Erythroblast (primary cell): ENCODE data around the gene ARSI.
A peak's percentile ranks its signal among the peaks of the same experiment; 100 is the strongest.

Experiments used
- DNase-seq, 2 experiments: peaks; one replicate each; lab custom pipeline; 2025; lab: John Stamatoyannopoulos, UW
- GATA1 ChIP-seq: IDR thresholded peaks from 2 replicates; pipeline ENCODE4 v1.6.1; 2011; ENCODE audit warnings: low read depth, mild to moderate bottlenecking, control low read depth, low read length, moderate library complexity
- POLR2A ChIP-seq: IDR thresholded peaks from 2 replicates; pipeline ENCODE4 v1.6.1; 2011; ENCODE audit warnings: mild to moderate bottlenecking, low read length

Gene ARSI

DNA sequence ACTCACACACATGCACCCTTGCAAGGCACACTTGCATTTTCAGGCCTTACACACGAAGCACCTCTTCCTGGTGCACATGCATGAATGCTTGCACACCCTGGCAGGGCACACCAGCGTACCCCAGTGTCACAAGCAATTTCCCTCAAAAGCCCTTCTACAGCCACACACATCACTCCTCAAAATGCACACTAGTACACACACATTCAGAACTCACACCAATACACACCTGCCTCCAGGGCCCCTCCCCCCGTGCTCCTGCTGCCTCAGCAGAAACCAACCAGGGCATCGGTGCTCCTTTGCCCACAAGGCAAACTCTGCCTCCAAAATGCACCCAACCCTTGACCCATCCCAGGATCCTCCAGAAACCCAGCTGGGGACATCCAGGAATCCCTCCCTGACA lies 14.3 kb downstream of the ARSI start:
- no peak for DNase-seq

DNA sequence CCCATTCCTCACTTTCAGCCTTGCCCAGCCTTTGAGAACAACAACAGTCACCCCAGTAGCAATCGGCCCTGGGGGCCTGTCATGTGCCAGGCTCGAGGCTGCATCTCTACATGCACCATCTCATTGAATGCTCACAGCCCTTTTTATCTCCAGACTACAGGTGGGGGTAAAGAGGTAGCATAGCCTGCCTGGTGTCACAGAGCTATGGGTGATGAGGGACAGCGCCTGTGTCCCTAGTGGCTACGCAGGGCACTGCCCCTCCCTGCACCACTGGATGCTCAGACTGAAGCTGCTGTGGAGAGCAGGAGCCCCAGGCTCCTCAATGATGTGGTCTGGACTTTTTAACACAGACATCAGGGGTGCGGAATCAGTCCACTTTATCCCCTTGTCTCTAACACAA lies 15.9 kb downstream of the ARSI start:
- TF ChIP-seq GATA1: no peak
- no peak for TF ChIP-seq POLR2A
- DNase-seq: peak; percentile 10 to 39

More for the DNA sequence above, 14.3 kb downstream of the ARSI start:
- TF ChIP-seq POLR2A: no peak
- no peak for TF ChIP-seq GATA1

DNA sequence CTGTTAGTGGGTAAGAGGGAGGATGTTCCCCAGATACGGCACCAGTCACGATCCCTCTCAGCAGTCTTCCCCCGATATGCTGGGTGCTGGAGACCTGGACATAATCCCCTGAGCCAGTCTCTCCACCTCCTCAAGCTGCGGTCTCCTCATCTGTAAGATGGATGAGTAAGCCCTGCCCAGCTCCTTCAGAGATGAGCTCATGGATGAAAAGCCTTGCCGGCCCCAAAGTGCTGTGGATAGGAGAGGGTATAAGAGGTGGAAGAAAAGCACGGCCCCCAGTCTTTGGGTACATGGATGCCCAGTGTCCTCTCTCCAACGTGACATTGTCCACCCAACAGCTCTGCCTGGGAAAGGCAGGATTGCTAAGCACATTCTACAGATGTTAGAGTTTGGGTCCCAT lies 17.6 kb downstream of the ARSI start:
- DNase-seq: no peak
- TF ChIP-seq POLR2A: no peak

- DNase-seq: no peak
Measured at GRCh38 chr5:150284311-150284710, 18.4 kb downstream of the ARSI start.

DNA sequence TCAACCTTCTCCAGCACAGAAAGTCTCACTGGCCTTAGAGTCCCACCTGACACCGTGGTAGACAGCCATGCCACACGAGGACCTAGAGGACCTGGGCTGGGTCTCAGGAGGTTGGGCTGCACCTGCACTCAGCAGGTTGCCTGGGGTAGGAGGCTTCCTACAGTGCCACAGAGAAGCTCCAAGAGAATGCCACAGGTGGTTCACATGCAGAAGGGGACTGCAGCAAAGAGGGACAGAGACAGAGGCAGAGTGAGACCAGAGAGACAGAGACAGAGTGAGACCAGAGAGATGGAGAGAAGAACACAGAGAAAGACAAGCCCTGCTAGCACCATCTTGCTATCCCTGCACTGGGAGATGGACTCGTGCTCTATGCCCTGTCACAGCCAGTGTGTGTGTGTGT lies 18.8 kb downstream of the ARSI start:
- no peak for DNase-seq
- no peak for TF ChIP-seq POLR2A
- TF ChIP-seq GATA1: no peak

More at GRCh38 chr5:150284311-150284710, 18.4 kb downstream of the ARSI start:
- no peak for TF ChIP-seq POLR2A
- no peak for TF ChIP-seq GATA1

DNA sequence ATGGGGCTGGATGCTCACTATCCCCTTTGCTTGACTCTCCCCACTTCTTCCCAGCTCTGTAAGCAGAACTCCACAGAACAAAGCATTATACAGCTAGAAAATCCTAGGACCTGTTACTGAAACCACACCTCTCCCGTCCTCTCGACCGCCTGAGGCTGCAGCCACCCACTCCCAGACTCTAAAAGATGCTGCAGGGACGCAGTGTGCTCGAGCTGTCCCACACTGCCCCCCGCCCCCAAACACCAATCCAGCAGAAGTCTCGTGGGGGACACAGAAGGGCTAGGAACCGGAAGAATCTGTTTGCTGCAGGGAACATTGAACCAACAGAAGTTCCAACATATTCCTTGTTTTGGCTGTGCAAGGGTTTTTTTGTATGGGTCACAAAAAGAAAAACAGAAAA lies 20.7 kb downstream of the ARSI start:
- DNase-seq: no peak
- no peak for TF ChIP-seq POLR2A
- TF ChIP-seq GATA1: no peak

- no peak for TF ChIP-seq POLR2A
- no peak for TF ChIP-seq GATA1
- no peak for DNase-seq
Measured at GRCh38 chr5:150279330-150280020, 23.2 kb downstream of the ARSI start.

GRCh38 chr5:150278916-150279315 lies 23.8 kb downstream of the ARSI start:
- DNase-seq: no peak
- TF ChIP-seq POLR2A (no peak), GATA1 (no peak)

DNA sequence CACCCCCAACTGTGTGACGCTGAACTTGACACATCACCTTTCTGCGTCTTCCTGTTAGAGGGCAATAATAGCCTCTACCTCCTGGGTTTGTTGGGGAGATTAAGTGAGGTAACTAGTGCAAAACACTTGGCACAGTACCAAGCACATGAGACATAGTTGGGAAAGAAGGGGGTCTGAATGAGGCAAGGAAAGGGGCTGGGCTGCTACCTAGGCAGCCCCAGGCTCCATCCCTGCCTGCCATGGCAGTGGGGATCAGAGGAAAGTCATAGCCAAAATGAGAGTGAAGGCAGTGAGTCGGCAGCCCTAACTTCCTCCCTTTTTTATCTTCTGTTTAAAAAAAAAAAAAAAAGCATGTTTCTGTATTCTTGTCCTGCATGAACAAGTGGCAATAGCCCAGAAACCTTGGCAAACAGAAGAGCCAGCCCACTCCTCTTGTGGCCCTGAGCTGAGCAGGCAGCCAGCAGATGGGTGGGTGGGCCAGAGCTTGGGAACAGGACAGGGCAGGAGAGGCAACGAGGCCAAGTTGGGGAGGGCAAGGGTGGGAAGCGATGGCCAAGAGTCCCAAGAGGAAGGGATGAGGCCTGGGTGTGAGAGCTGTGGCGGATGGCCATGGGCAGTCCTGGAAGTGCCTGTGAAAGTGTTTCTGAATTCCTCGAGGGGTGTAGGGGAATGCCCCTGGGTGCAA lies 24.5 kb downstream of the ARSI start:
- no peak for TF ChIP-seq GATA1
- TF ChIP-seq POLR2A: no peak
- no peak for DNase-seq

GRCh38 chr5:150277043-150277442 lies 25.7 kb downstream of the ARSI start:
- DNase-seq: no peak
- TF ChIP-seq POLR2A: no peak

DNA sequence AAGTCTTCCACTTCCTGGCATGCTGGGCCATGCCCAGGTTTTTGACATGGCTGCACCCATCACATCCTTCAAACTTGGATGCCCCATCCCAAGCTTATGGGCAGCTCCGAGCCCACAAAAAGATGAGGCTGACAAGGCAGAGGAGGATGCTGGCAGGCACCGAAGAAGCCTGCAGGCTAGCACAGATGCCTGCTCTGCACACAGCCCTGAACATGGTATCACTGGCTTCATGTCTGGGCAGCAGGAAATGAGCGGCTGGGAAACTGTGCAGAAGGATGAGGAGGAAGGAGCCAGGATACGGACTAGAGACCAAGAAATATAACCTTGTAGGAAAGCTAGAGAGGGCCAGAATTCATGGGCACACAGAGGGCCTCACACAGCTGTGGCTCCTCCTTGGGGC lies 27.9 kb downstream of the ARSI start:
- no peak for DNase-seq
- no peak for TF ChIP-seq POLR2A

- no peak for TF ChIP-seq POLR2A
- no peak for TF ChIP-seq GATA1
- DNase-seq: peak in 1 of 2 experiments; percentile 5
Measured at GRCh38 chr5:150272531-150272930, 30.2 kb downstream of the ARSI start.

DNA sequence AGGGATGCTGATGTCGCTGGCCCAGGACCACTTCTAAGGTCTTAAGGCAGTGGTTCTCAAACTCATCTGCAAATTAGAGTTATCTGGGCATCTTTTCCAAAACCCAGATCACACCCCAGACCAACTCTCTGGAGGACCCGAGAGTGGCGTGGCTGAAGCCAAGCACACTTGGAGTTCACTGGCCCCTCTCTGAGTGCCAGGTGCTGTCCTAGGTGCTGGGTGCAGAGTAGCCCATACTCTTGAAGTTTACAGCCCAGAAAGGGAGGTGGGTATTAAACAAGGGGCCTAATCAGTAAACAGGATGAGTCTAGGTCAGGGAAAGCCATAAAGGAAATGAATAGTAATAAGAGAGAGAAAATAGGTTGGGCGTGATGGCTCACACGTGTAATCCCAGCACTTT lies 30.8 kb downstream of the ARSI start:
- DNase-seq: no peak
- TF ChIP-seq GATA1 (no peak), POLR2A (no peak)

- no peak for DNase-seq
- TF ChIP-seq GATA1 (no peak), POLR2A (no peak)
Measured at GRCh38 chr5:150271296-150271692, 31.4 kb downstream of the ARSI start.

GRCh38 chr5:150270541-150271295 lies 32.0 kb downstream of the ARSI start:
- TF ChIP-seq POLR2A: no peak
- TF ChIP-seq GATA1: no peak

More at GRCh38 chr5:150270541-150271295, 32.0 kb downstream of the ARSI start:
- DNase-seq: no peak
